Neutrophil (primary cell): ENCODE measurements around the gene DSP.

Experiments
- H3K27ac ChIP-seq: fragments of 200-600 bp; sonication (generic); 2 replicates; pipeline ENCODE4 v1.5.1; 2016; ENCODE audit warnings: mild to moderate bottlenecking, moderate library complexity
- H3K27me3 ChIP-seq: fragments of 200-600 bp; sonication (generic); 2 replicates; pipeline ENCODE4 v1.6.0; 2016; ENCODE audit warnings: mild to moderate bottlenecking
- H3K36me3 ChIP-seq: fragments of 200-600 bp; sonication (generic); 2 replicates; pipeline ENCODE4 v1.5.1; 2017
- H3K4me1 ChIP-seq, 2 experiments: fragments of 200-600 bp in 1 of 2; sonication (generic) in 1 of 2; 1 replicate in 1 of 2; 2 replicates in 1 of 2; pipeline versions ENCODE4 v1.5.1 to v1.6.1; 2013 to 2016; ENCODE audit warnings: low read depth in 1 of 2, low read length in 1 of 2, mild to moderate bottlenecking in 1 of 2, moderate library complexity in 1 of 2; ENCODE audit not compliant: control insufficient read depth in 1 of 2, insufficient read depth in 1 of 2
- H3K4me3 ChIP-seq, 2 experiments: fragments of 200-600 bp in 1 of 2; sonication (generic) in 1 of 2; 1 replicate in 1 of 2; 2 replicates in 1 of 2; pipeline ENCODE4 v1.5.1; 2013 to 2016; ENCODE audit warnings: low read depth in 1 of 2, low read length in 1 of 2, mild to moderate bottlenecking in 1 of 2, moderate library complexity in 1 of 2
- H3K9me3 ChIP-seq: fragments of 200-600 bp; sonication (generic); 2 replicates; pipeline ENCODE4 v1.5.1; 2016
- TF ChIP-seq, protein P1 (sequence below): fragments of 200-600 bp; sonication (generic); IDR thresholded peaks from 2 replicates; pipeline ENCODE4 v1.5.1; 2016; ENCODE audit warnings: antibody characterized with exemption

Gene DSP

DNA sequence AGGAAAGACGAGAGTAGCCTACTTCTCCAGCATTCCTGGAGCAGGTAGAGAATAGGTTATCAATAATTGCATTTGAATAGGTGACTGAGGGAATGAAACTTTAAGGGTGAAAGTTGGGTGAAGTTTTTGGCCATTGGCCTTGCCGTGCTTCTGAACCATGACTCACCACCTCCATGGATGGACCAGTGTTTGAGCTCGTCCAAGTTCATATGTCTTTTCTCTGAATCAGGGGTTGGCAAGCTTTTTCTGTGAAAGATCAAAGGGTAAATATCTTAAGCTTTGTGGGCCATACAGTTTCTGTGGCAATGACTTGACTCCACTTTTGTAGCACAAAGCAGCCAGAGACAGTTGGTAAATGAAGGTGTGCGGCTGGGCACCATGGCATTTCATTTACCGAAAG, 80.3 kb downstream of the DSP start:
- H3K27me3 ChIP-seq, result no peaks in the 10 kb centered on the region
- H3K36me3 ChIP-seq, result no peaks in the 10 kb centered on the region
- no peak overlapping the region for H3K27ac ChIP-seq
- no peak overlapping the region for H3K4me3 ChIP-seq
- H3K4me1 ChIP-seq, result peaks cover 0 to 13% of the 10 kb centered on the region in 2 experiments
- no peaks in the 10 kb centered on the region for H3K9me3 ChIP-seq
- TF ChIP-seq, protein P1, sequence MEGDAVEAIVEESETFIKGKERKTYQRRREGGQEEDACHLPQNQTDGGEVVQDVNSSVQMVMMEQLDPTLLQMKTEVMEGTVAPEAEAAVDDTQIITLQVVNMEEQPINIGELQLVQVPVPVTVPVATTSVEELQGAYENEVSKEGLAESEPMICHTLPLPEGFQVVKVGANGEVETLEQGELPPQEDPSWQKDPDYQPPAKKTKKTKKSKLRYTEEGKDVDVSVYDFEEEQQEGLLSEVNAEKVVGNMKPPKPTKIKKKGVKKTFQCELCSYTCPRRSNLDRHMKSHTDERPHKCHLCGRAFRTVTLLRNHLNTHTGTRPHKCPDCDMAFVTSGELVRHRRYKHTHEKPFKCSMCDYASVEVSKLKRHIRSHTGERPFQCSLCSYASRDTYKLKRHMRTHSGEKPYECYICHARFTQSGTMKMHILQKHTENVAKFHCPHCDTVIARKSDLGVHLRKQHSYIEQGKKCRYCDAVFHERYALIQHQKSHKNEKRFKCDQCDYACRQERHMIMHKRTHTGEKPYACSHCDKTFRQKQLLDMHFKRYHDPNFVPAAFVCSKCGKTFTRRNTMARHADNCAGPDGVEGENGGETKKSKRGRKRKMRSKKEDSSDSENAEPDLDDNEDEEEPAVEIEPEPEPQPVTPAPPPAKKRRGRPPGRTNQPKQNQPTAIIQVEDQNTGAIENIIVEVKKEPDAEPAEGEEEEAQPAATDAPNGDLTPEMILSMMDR, result no peak

DNA sequence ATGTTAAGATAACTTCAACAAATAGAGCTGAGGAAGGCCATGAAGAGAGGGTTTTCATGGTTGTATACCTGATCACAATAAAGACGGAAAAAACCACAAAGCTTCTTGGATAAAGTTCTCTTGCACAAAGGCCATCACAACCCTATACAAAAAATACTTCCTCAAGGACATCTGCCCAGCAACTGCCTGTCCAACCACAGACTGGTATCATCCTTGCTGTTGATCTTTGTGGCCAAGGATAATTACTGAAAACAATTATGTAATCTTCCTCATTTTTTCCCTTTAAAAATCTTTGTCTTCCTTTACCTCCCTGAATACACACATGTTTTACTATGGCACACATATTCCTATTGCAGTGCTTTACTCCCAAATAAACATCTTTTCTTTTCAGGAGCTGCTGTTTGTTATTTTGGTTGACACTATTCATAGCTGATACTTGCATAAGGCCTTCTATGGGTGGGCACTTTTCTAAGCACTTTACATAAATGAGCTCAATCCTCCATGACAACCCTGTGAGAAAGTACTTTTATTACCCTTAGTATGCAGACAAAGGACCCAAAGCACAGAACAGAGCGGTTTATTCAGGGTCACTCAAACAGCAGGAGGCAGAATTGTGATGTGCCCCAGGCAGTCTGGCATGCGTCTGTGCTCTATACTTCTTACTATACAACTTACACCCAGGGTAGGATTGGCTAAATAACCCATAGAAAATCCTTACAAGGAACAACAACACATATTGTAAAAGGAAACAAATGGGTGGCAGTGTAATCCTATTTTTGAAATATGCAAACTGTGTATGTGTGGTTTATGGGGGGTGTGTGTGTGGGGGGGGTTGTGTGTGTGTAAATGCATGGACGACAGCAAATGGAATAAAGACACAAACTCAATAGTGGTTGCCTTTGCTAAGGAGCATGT, 83.6 kb downstream of the DSP start:
- TF ChIP-seq, protein P1, result no peak
- no peaks in the 10 kb centered on the region for H3K9me3 ChIP-seq
- H3K27ac ChIP-seq, result no peak overlapping the region
- H3K27me3 ChIP-seq, result no peaks in the 10 kb centered on the region
- H3K4me3 ChIP-seq, result no peak overlapping the region
- no peaks in the 10 kb centered on the region for H3K4me1 ChIP-seq
- H3K36me3 ChIP-seq, result no peaks in the 10 kb centered on the region

DNA sequence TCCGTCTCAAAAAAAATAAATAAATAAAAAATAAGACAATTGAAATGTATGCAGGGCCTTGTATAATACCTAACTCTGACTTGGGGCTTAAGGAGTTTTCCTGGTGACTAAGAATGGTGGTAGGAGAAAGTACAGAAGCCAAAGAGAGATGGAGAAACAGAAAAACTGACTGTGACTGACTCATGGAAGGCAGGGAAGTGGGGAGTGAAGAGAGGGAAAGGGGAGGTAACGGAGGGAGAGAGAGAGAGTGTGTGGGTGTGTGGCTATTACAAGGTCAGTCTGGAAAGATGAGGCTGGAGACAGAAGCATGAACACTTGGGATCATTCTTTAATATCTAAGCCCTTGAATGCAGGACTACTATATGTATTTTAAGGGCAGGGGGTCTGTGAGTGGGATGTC, 87.0 kb downstream of the DSP start:
- H3K9me3 ChIP-seq, result no peaks in the 10 kb centered on the region
- TF ChIP-seq, protein P1, result no peak
- no peak overlapping the region for H3K4me3 ChIP-seq
- peaks cover 5% of the 10 kb centered on the region for H3K27me3 ChIP-seq
- H3K4me1 ChIP-seq, result no peaks in the 10 kb centered on the region
- no peaks in the 10 kb centered on the region for H3K36me3 ChIP-seq
- no peak overlapping the region for H3K27ac ChIP-seq

DNA sequence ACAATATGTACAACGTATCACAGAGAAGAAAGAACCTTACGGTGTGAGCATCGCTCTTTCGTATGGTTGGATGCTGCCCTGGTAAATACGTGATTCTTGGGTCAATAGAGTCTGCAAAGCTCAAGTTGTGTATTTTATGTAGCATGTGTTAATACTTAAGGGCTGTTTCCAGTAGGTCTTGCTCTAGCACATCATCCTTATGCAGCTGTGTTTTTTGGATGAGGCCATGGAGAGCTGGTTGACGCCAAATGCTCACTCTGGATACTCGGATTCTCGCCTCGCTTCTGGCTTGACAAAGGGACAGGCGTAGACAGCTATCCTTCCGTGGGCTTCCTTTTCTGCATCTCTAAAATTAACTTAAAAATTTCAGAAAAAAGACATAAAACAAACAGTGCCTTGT, 87.4 kb downstream of the DSP start:
- TF ChIP-seq, protein P1, result no peak
- Histone ChIP-seq H3K4me1 (no peaks in the 10 kb centered on the region), H3K27me3 (peaks cover 5% of the 10 kb centered on the region), H3K4me3 (no peak overlapping the region), H3K36me3 (no peaks in the 10 kb centered on the region), H3K27ac (no peak overlapping the region), H3K9me3 (no peaks in the 10 kb centered on the region)

DNA sequence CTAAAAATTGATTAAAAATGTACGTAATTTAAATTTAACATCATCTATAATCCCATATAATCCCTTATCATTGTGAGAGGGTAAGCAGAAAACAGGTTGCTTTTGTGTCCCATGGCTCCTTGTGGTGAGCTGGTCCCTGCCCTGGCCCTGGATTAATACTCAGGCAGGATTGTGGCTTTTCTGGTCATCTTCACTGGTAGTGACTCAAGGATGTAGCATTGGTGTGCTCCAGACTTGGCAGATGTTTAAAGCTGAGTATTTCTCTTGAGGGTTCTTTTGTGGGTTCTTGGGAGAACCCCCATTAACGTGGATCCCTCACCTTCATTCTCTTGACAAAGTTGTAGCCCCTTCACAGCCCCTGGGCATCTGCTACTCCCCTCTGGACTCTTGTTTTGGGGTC, 87.8 kb downstream of the DSP start:
- Histone ChIP-seq H3K27ac (no peak overlapping the region), H3K4me1 (no peaks in the 10 kb centered on the region), H3K9me3 (no peaks in the 10 kb centered on the region), H3K27me3 (peaks cover 5% of the 10 kb centered on the region), H3K4me3 (no peak overlapping the region), H3K36me3 (no peaks in the 10 kb centered on the region)
- TF ChIP-seq, protein P1, result no peak
